Posterior cingulate gyrus (tissue), 11 donors: ENCODE measurements around the gene UBE2U.
"Not testable (repeated sequence)": the region's sequence is repeated elsewhere in the genome, so short reads cannot be mapped to it uniquely, and the experiment has no call there.

ENCODE experiments used
- DNase-seq, 10 donors: peaks; one replicate each; pipeline versions ENCODE4 v3.0.0 to v3.0.0-alpha.2; 2020 to 2021; ENCODE audit warnings: mixed read lengths in 3 of 10
- intact Hi-C: fragments of 100-400 bp; cut with DNase I; formaldehyde crosslinking; loops from one replicate; pipeline ENCODE4 v1.15.1; 2023

Gene UBE2U

DNA sequence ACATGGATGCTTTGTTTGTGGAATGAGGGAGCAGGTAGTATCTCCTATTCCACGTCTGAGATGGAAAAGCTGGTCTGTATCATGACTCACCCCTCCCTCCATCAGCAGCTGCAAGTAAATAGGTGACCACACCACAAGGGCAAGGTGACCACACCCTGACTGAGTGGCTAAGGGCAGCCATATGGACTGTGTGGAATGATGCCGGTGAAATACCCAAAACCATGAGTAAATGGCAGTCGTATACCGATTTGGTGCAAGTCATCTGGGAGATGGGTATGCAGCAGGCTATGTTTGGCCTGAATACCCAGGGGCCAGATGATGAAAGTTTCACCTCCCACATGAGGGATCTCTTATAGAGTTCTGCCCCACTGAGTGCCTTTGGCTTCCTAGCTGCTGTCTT is 15.8 kb upstream of the UBE2U start:
- intact Hi-C loops, result no loop called here
- DNase-seq, result no peak

DNA sequence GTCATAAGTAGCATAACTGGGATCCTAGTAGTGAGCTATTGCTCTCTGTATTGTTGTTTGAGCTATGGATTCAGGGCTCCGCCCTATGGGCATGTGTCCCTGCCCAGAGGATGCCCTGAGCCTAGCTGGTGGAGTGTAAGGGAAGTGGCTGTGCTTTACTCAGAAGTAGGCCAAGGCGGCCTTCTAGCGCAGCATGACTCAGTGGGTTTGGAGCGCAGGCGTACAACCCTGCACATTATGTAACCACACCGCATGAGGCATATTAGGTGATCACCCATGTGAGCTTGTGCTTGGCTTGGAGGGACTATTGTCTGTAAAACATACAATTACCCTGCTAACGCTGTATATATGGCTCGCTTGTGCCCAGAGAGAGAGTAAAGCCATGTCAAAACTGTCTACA is 11.1 kb upstream of the UBE2U start:
- DNase-seq, result no peak
- intact Hi-C loops, result no loop called here

DNA sequence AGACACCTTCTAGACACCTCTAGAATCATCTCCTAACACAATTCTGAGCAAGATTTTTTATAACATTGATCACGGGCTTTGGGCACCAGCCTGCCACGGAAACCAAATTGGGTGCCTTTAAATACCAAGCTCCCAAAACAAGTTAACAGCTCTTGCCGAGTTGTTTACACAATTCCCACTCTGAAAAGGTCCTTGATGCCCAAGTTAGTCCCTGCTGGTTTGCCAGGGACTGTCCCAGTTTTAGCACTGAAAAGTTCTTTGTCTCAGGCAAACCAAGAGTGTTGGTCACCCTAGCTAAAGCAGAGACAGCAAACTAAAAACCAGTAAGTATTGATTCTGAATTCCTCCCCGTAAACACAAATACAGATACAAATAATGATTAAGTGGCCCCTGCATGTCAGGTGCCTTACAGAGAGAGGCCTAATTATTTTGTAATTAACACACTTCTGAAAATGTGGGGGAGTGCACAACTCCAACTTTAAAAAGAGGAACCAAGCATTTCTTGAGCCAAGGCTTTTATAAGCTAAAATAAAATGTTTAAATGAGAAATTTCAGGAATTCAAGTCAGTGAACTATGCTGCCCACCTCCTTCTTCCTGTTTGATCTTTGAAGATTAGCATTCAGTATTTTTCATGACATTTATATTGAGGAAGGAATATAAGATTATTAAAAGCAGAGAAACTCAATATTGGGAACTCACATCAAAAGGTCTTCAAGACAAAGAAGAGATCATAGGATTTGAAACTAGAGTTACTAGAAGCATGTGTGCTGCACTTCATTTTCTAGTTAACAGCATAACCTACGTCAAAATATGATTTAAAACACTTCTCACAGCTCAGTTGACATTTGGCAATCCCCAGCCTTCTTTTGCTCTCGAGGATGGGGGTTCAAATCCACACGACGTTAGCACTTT is 9.0 kb upstream of the UBE2U start:
- intact Hi-C loops, result no loop called here
- no peak for DNase-seq

DNA sequence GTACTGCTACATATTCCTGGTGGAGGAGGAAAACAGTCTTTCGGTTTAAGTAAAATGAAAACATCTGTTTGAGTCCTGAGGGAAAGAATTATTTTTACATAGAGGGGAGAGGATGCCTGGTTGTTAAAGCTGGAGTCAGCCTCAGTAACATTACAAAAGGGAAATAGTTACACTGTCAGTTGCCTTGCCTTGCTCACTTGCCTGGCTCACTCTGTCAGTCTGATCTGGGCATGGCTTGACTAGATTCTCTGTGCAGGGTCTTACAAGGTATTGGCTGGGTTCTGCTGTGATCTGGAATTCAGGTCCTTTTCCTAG is 8.4 kb upstream of the UBE2U start:
- no peak for DNase-seq

DNA sequence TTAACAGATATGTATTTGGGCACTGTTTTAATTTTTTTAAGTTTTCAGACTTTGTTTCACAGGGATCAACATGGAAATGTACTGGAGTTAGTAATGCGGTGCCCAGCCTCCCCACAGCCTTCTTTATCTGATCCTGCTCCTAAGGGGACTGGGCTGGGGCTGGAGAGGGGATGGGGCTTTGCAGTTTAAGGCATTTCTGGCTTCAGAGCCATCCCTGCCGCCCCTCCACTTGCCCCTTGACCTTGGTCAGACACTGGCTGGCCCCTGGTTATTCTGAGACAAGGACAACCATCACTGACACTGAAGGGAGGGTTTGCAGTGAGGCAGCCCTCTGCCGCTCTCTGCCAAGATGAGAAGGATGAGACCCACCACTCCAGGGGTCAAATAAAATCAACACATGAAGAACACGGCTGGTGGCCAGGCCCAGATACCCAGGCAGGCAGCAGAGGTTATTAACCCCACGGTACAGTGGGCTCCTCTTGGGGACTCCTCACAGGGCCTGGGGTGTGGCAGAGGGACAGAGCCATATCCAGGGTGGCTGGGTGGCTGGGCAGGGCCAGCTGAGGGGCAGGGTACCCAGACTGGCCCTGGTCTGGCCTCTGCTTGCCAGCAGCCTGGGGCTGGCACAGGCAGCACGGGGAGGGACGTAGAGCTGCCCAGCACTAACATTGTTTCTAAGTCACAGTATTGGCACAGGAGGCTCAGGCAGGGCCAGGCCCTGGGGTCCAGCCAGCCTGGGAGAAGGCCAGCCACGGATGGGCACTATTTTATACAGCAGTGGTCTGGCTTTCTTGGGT is 7.2 kb upstream of the UBE2U start:
- intact Hi-C loops, result no loop called here
- peak in 7 of 10 donors; percentile 27 to 87 (median 43) for DNase-seq

More for the DNA sequence above, 8.4 kb upstream of the UBE2U start:
- intact Hi-C loops, result no loop called here

DNA sequence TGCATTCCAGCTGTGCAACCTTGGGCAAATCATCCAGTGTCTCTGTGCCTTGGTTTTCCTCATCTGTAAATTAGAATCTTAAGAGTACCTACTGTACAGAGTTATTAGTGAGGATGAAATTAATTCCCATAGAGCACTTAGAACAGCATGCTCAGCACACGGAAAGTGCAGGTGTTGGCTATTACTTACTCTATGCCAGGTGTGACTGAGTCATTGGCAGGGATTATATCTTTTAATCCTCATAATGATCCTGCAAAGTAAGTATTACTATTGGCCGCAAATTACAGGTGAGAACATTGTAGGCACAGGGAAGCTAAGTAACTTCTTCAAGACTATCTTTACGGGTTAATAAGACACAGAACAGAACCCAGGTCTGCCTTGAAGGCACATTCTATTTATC is 6.3 kb upstream of the UBE2U start:
- no peak for DNase-seq
- intact Hi-C loops, result no loop called here

DNA sequence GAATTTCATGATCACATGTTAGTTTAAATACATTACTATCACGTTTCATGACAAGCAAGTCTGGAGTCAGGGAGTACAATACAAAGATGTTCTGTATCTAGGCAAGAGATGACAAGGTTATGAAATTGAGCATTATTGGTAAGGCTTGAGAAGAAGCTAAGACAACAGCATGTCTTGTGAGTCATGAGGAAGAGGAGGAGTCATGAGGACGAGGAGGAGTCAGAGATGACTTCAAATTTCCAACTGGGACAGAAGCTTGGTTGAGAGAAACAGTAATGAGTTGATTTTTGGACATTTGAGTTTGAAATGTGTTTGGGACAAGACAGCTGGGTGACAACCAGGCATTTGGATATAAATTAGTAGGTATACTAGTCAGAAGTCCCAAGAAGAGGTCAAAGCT is 4.3 kb upstream of the UBE2U start:
- intact Hi-C loops, result no loop called here
- DNase-seq, result no peak

DNA sequence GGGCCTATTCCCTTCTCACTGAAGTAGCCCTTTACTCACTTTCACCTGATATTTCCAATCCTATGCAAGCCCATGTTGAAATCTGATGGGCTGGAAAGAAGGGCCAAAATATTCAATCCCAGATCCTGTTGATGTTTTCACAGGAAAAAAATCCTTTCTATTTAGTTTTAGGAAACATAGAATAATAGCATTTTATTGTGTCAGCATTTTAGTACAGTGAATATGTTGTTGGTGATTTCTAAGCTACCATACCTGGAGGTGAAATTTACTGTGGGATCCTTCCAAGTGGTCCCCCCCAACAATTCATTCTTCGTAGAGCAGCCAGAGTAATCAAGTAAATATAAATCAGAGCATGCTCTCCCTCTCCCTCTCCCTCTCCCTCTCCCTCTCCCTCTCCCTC is 3.4 kb upstream of the UBE2U start:
- no peak for DNase-seq
- intact Hi-C loops, result no loop called here

DNA sequence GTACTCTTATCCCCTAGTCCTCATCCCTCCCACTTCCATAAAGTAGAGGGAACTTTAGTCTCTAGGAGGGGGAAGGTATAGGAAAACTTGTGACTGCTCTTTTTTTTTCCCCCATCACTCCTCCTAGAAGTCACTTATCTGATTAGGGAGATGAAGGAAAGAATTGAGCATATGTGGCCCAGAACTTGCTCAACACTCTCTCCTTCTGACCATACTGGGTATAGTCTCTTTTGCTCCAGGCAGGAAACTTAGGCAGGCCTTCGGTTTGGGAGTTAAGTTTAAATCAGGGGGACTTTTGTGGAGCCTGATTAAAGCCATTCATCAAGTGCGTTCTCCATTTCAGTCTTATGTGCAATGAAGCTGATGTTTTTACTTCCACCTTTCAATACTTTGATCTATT is 5.8 kb downstream of the UBE2U start:
- intact Hi-C loops, result no loop called here
- no peak for DNase-seq

DNA sequence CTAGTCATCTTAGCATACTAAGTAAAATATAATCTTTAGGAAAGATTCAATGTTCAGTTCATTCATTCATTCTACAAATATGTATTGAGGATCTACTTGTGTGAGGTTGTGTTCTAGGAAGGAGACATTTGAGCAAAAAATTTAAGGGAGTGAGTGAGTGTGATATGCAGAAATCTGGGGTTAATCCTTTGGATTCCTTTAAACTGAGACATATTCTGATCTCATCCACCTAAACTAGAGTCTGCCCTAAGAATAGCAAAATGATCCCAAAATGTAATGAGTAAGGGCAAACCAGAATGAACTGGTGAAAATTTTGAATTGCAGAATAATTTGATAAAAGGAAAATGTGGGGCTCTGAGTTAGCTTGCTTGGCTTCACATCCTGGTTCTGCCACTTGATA is 8.6 kb downstream of the UBE2U start:
- intact Hi-C loops, result no loop called here
- DNase-seq, result no peak

DNA sequence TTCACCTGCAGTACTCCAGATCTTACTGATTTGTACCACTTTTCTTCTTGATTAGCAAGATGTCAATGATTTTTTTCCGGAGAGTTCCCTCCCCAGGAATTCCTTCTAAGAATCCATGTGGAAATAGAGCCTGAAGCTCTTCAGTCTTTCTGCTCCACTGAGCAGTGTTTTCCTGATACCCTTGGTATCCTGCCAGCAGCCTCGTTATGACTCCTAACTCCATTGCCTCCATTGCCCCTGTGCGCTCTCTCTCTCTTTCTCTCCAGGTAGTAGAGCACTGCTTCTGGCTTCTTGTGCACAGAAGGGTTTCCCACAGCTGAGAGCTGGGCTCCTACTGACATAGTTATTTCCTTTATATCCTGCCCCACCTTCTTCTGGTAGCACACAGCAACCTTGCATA is 12.2 kb downstream of the UBE2U start:
- intact Hi-C loops, result no loop called here

DNA sequence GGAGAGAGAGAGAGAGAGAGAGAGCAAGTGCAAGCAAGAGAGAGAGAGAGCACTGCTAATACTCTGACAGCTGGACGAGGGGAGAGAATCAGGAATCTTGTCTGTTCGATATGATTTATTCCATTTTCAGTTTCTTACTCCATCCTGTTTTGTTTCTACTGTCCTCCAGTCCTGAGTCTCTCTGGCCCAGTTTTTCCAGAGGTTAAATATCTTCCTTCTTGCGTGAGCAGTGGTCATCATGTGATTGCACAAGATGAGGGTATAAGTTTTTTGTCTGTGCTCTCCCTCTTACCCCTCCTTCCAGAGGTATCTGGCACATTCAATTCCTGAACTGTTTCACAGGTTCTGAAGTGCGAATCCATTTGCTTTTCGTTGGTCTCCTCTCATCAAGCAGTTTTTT is 16.8 kb downstream of the UBE2U start:
- intact Hi-C loops, result no loop called here
- DNase-seq, result no peak

More for the DNA sequence above, 12.2 kb downstream of the UBE2U start:
- DNase-seq, result no peak

DNA sequence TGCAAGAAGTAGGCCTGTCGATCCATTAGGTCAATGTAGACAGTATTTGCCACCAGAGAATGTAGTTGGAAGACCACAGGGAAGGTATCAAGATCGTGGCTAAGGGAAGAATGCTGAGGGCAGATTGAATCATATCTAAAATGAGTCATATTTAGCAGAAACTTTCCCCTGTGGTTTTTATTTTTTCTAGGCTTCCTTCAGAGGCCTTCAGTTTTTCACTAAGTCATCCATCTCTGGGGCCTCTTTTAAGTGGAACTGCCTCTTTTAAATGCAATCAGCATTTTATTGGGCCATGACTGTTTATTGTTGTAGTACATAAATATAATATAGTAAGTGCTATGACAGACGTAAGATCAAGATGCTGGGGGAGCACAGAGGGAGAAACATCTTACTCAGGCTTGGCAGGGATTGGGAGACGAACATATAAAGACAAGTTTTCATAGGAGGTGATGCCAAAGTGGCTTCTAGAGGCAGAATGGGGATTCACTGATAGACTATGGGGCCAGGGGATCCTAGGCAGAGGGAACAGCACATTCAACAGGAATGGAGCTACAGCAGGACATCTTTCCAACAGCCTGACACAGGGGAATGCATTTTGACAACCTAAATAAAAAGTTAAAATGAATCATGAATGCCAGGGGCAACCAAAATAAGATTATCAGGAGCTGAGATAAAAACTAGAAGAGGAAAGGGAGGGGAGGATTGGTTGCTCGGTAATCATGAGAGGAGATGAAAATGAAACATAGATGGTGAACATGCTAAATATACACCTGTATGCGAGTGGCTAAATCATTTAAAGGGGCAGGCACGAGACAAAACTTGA is 20.1 kb downstream of the UBE2U start:
- no peak for DNase-seq
- intact Hi-C loops, result no loop called here

DNA sequence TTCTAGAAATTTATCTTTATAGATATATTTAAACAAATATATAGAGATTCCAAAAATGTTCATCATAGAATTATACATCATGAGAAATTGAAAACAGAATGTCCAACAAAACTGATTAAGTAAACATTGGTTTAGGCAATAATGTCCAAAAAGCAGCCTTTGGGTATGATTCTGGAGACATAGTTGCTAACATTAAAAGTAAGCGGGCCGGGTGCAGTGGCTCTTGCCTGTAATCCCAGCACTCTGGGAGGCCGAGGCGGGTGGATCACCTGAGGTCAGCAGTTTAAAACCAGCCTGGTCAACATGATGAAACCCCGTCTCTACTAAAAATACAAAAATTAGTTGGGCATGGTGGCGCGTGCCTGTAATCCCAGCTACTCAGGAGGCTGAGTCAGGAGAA is 20.8 kb downstream of the UBE2U start:
- intact Hi-C loops, DNase-seq: not testable (repeated sequence)

DNA sequence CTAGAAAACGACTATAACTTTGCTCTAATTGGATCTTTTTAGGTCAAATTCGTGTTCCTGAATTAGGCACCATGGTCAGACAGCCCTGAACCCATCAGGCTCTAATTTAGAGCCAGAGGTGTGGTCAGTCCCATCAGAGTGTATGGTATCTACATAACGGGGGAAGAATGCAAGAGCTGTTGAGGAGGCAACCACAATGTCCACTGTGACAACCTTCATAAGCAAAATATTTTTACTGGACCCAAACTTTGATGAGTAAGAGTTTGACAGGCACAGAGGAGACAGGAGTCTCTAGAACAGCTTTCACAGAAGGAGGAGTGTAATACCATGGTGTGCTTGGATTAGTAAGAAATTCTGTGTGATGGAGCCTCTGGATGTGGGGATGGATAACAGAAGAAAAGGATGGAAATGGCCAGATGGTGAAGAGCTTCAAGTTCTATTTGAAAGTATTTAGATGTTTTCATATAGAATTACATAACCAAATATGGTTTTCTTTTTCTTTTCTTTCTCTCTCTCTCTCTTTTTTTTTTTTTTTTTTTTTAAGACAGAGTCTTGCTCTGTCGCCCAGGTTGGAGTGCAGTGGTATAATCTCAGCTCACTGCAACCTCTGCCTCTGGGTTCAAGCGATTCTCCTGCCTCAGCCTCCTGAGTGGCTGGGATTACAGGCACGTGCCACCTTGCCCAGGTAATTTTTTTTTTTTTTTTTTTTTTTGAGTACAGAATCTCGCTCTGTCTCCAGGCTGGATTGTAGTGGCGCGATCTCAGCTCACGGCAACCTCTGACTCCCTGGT is 24.9 kb downstream of the UBE2U start:
- intact Hi-C loops, result no loop called here
- DNase-seq, result no peak

DNA sequence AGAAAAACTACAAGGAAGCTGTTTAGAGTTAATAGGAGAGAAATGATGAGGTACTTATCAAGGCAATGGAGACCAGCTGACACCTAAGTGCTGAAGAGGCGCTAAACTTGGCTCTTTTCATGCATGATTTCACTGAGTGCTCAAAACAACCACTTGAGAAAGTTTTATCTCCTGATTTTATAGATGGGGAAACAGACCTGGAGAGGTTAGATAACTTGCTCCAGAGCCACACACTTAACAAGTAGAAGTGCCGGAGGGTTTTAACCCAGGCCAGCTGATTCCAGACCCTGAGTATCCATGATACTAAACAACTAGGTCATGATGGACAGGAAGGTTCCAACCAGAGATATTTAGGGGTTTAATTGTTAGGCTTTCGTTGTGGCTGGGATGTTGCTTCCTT is 25.9 kb downstream of the UBE2U start:
- no peak for DNase-seq
- intact Hi-C loops, result no loop called here

DNA sequence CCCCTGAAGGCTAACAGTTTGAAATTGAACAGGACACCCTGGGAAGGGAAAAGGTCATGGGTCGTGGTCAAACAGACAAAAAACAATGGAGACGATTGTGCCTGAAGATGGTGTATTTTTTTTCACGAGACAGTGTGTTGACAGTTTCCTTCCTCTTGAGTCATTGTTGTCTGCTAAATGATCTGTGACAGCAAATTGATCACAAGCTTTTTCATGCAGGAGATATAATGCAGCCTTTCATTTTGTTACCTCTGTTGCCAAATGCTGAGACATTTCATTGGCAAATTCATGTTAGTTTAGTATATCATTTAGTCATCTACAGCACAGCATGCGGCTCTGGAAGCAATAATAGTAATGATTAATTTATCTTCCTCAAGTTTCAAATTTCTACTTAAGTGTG is 27.7 kb downstream of the UBE2U start:
- intact Hi-C loops, result no loop called here

DNA sequence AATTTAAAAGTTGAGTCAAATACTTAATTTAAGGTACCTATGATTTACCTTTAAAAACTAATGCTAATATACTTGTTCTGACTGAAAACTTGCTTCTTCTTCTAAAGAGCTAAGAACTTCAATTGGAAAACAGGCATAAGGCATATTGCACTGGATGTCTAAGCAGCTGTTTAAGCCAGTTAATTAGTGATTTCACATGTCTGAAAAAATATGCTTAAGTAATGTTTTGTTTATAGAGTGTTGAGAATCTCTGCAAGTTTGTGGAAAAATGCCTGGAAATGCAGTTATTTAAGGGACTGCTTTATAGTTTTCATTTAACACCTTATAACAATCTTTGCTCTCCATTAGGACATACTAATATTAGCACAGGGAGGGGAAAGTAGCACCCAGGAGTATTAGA is 28.2 kb downstream of the UBE2U start:
- intact Hi-C loops, result no loop called here
- no peak for DNase-seq

More for the DNA sequence above, 27.7 kb downstream of the UBE2U start:
- no peak for DNase-seq

DNA sequence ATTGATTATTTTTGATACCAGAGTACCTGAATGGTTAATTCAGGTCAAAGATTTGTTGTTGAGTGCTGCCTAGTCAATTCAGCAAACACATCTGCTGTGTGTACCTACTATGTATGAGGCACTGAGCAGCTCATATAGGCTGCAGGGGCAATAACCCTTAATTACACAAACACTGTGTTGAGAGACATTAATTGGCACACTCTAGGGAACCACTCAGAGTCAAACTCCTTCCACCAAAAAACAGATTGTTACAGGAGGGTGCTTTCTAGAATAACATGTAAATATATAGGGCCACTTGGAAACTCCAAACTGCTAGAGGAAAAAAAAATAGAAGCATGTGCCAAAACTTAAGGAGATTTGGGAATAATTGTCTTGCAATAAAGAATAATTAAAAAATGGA is 31.3 kb downstream of the UBE2U start:
- intact Hi-C loops, result no loop called here
- no peak for DNase-seq

DNA sequence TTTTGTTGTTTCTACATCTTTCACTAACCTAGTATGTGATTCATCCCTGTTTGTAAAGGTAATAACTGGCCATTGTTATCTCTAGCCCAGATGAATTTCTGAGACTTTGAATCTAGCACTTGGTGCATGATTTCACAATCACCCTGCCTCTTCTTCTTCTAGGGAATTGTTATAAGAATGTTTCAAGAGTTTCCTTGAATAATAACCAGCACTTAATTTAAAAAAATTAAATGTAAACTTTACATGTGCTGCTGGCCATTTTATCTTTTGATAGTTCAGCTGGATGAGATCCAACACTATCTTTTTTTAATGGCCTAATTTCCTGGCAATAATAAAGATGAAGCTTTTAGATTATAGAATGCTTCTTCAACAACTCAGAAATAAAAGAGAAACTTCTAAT is 31.8 kb downstream of the UBE2U start:
- intact Hi-C loops, result no loop called here
- no peak for DNase-seq
